GM21619 (cell line): ENCODE data around the gene MRPL58.
"Not testable (repeated sequence)": the region's sequence is repeated elsewhere in the genome, so short reads cannot be mapped to it uniquely, and the experiment has no call there.

Experiments
- ATAC-seq: cut with Tn5 transposase; IDR thresholded peaks from one replicate; pipeline ENCODE4 v1.9.1; 2021; ENCODE audit not compliant: unreplicated experiment

Gene MRPL58

DNA sequence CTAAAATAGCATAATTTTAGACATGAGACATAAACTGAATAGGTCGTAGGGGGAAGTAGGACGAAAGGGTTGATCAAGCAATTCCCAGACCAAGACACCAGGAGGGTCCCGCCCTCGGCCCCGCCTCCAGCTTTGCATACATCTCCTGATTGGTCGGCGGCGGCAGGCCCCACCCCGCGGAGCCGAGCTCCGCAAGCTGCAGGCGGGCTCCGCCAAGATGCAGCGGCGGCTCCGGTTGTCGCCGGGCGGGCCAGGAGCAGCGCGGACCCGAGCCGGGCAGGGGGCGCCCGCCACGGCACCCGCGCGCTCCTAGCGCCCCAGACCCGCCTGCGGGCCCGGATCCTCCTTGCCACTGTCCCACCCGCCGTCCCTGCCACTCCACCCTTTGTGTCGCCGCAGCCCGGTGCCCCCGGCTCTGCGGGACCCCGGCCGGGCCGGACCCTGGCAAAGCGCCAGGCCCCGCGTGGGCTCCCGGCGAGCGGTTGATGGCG, 25.0 kb upstream of the MRPL58 start, which contains the start of gene CDR2L:
Gene CDR2L (plus strand): TSS at position 215 of the 491 bp plus-strand sequence. CDS start 412 bp downstream, outside the sequence.
- ATAC-seq = peak; percentile 92

DNA sequence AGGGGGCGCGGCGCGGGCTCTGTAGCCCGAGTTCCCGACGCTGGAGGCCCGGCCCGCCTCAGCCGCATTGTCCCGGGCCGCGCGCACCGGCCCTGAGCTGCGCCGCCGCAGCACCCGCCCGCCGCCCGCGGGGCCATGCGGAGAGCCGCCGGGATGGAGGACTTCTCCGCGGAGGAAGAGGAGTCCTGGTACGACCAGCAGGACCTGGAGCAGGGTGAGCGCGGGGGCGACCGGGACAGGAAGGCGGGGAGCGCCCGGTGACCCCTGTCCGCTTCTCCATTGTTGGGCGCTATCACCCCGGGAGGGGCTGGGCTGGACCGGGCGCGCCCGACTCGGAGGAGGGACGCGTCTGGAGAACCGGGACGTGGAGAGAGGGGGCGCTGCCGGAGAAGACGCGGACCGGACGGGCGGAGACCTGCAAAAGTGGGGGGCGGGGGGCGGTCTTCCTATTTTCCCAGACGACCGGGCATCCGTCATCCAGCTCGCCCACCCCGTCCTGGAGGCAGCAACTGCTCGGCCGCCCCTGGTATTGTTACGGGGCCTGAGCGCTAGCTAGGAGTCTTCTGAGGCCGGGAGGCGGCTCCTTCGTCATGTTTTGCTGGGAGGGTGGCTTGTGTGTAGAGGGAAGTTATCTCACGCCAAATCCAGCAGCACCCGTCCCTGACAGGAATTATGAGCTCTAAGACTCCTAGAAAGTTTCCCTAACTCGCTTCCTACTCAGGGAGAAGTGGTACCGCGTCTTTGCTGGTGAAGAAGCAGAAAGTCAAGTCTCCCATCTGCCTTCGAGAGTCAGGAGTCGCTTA, 24.4 kb upstream of the MRPL58 start:
- ATAC-seq = peak; percentile 35

DNA sequence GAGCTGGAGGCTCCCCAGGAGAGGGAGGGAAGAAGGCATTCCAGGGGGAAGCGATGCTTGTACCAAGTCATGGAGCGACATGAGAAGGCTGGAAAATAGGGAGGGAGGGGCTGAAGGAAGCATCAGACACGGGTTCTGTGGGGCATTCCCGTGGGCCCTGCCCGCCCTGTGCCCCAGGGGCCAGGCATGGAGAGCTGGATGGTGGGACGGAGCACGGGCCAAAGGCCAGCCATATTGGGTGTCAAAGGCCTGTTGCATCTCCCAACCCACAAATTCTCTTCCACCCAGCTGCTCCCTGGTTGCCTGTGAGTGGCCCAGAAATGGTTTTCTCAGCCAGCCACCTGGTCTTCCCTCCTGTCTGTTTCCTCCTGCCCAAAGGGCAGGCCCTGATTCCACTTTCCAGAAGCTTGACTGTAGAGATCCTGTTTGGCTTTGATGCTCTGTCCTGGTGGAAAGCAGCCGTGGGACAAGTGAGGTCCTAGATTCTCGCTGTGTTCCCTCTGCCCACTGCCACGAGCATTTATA, 21.8 kb upstream of the MRPL58 start:
- ATAC-seq = no peak

DNA sequence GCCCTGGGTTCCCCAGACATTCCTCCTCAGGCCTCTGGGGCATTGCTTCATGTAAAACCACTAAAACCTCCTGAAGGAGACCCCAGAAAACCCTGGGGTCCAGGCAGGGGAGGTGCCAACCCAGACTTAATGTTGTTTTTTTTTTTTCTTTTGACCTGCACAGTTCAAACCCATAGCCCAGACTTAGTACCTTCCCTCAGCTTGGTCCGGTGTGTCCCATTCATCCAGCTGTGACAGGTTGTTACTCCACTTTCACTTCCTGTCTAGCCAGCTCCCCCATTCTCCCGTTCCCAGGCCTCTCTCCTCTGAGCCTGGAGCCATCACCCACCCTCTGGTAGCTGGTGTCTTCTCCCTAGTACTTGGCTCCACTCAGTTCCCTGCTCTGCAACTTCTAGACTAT, 20.2 kb upstream of the MRPL58 start:
- no peak for ATAC-seq

DNA sequence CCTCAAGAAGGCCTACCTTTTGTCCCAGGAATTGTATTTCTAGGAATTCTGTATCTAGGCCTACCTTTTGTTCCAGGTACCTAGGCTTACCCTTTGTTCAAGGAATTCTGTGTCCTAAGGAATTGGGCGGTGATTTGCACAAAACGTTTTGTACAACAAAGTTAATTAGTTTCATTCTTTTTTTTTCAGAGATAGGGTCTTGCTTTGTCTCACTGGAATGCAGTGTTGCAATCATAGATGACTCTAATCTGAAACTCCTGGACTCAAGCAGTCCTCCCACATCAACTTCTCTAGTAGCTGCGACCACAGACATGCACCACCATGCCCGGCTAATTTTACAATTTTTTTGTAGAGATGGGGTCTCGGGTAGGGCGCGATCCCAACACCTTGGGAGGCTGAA, 18.0 kb upstream of the MRPL58 start:
- no peak for ATAC-seq

DNA sequence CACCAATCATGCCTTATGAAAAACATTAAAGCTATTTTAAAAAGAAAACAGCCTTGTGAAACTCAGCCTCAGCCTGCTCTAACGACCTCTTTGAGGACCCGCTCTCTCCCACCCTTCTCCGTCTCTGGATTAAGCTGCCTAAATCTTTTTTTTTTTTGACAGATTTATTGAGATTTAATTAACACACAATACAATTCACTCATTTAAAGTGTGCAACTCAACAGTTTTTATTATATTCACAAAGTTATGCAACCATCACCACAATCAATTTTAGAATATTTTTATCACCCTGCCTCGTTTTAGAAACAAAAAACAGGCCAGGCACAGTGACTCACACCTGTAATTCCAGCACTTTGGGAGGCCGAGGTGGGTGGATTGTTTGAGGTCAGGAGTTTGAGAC, 16.6 kb upstream of the MRPL58 start:
- no peak for ATAC-seq

DNA sequence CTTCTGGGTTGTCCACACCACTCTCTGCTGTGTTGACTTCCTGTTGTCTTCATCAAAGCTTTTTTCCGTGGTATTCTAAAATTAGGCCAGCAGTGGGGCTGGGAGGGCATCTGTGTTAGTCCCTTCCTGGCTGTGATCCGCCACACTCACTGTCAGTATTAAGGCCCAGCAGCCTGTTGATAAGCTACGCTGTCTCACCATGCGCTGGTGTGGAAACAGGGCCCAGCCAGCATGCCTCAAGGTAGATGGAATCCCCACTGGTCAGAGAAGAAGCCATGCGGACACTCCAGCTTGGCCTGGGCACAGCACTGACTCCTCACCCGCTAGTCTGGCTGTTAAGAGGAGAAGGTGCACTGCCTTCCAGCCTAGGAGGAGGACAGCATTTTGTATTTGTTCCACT, 13.7 kb upstream of the MRPL58 start:
- ATAC-seq = no peak

DNA sequence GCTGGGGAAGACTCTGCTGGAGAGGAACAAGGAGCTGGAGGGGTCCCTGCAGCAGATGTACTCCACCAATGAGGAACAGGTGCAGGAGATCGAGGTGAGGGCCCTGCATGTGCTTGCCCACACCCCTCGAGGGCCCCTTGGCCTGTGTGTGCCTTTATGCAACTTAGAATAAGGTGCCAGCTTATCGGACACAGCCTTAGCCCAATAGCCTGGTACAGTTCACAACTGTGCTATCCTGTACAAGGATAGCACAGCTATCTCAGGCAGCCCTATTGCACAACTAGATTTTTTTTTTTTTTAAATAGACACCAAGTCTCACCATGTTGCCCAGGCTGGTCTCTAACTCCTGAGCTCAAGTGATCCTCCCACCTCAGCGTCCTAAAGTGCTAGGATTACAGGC, 12.9 kb upstream of the MRPL58 start:
- no peak for ATAC-seq

DNA sequence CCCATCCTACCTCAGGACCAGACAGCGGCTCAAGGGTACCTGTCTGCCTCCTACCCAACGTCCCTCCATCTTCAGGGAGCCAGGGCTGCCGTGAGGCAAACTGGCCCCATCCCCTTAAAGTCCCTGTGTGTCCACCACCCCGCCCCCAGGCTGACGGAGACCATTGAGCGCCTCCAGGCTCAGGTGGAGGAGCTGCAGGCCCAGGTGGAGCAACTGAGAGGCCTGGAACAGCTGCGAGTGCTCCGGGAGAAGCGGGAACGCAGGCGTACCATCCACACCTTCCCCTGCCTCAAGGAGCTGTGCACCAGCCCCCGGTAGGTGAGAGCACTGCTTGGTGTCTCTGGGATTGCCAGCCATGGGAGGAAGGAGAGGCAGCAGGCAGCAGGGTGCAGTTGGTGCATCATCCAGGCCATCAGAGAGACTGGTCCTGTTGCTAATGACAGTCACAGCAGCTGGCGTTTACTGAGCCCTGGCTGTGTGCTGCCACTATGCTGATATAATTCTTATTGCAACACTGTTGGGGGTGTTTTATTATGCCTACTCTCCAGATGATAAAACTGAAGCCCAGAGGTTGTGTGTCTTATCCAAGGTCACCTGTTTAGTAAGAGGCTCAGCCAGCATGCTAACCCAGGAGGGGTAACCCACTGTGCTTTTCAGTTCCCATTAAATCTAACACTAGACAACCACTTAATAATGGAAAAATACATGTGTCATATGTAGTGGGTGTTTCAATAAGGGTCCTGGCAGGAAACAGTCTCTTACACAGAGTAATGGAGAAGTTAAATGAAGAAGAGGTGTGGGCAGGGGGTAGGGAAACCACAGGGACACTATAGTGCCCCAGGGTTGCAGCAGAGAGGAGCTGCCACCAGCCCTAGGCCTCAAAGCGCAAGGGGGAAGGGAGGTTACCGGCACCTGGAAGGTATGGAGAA, 10.3 kb upstream of the MRPL58 start:
- no peak for ATAC-seq

DNA sequence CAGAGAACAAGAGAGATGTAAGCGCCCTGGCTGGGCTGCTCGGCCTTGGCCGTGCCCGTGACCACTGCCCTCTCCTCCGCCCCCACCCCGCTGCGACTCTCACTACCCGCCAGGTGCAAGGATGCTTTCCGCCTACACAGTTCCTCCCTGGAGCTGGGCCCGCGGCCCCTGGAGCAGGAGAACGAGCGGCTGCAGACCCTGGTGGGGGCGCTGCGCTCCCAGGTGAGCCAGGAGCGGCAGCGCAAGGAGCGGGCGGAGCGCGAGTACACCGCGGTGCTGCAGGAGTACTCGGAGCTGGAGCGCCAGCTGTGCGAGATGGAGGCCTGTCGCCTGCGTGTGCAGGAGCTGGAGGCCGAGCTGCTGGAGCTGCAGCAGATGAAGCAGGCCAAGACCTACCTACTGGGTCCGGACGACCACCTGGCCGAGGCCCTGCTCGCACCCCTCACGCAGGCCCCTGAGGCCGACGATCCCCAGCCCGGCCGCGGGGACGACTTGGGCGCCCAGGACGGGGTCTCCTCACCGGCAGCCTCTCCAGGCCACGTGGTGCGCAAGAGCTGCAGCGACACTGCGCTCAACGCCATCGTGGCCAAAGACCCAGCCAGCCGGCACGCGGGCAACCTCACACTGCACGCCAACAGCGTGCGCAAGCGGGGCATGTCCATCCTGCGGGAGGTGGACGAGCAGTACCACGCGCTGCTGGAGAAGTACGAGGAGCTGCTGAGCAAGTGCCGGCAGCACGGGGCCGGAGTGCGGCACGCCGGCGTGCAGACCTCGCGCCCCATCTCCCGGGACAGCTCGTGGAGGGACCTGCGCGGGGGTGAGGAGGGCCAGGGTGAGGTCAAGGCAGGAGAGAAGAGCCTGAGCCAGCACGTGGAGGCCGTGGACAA, 9.2 kb upstream of the MRPL58 start:
- no peak for ATAC-seq

DNA sequence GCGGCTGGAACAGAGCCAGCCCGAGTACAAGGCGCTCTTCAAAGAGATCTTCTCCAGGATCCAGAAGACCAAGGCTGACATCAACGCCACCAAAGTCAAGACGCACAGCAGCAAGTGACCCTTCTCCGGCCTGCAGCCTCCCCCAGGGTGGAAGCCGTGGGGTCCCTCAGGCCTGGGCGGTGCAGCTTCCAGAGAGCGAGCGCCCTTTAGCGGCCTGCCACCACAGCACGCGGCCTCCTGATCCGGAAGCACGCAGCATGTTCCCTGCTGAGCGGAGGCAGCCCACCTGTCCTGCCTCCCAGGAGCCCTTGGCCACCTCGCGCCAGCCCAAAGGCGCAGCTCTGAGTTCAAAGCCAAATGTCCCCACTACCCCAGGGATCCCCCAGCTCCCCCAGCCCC, 8.5 kb upstream of the MRPL58 start:
- no peak for ATAC-seq

DNA sequence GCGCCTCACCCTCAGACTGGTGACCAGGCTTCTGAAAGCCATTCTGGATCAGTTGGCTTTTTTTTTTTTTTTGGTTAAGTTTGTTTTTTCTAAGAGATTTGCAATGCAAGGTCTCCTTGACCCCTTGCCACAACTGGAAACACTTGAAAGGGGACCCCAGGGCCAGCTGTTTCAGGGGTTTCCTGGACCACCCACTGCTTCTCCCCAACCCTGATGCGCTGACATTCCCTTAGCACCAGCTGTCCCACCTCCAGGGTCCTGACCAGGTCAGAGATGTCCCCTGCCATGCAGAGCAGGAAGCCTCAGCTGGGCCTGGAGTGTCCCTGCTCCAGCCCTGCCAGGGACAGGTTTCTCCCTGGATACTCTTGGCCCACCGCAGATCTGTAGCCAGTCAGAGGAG, 8.1 kb upstream of the MRPL58 start:
- ATAC-seq = no peak

DNA sequence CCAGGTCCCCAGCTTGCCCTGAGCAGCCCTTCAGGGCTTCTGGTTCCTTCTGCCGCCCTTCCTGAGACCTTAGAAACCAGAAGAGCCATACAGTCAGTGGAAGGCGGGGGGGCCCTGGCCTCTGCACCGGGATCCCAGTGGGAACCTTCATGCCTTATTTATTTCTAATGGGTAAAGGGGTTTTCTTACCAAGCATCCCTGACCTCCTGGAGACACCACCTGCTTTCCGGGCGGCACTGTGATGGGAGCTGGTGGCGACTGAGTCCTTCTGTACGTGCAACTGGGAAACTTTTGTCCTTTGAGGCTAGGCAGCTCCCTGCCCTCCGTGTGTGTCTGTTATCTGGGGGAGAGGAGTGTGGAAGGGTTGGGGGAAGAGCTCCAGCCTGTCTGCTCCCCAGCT, 7.2 kb upstream of the MRPL58 start:
- ATAC-seq = no peak

DNA sequence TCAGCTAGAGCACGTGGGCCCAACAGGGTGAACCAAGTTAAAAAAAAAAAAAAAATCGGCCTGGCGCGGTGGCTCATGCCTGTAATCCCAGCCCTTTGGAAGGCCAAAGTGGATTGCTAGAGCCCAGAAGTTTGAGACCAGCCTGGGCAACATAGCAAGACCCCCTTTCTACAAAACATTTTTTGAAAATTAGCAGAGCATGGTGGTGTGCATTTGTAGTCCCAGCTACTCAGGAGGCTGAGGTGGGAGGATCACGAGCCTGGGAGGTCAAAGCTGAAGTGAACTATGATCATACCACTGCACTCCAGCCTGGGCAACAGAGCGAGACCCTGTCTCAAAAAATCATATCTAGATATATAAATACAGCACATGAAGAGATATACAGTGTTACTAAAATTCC, 6.4 kb upstream of the MRPL58 start:
- ATAC-seq = not testable (repeated sequence)

DNA sequence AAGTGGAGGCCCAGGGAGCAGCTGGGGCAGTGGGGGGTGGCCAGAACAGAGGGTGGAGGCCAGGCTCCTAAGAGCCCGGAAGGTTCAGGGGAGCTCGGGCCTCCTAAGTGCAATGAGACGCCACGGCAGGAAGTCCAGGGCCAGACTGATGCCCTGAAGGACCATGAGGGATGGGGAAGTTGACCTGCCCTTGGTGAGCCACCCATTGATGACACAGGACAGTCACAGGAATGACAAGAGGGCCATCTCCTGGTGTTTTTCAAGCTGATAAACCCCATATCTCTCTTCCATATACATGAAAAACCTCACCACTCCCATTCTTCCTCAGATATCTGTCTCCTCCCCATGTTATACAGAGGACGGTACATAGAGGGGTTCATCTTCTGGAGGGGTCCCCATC, 5.8 kb upstream of the MRPL58 start:
- no peak for ATAC-seq

DNA sequence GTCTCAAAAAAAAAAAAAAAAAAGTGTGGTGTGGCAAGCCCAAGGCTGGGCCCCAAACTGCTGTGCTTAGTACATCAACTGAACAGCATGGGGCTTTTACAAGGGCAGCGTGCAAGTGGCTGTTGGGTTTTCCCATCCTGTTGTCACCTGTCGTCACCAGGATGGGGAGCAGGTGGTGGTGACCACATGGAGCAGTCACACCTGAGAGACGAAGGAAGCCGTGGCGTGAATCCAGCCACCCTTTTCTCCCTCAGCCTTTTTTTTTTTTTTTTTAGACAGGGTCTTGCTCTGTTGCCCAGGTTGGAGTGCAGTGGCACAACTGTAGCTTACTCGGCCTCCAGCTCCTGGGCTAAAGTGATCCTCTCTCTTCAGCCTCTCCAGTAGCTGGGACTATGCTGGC, 4.1 kb upstream of the MRPL58 start:
- no peak for ATAC-seq

DNA sequence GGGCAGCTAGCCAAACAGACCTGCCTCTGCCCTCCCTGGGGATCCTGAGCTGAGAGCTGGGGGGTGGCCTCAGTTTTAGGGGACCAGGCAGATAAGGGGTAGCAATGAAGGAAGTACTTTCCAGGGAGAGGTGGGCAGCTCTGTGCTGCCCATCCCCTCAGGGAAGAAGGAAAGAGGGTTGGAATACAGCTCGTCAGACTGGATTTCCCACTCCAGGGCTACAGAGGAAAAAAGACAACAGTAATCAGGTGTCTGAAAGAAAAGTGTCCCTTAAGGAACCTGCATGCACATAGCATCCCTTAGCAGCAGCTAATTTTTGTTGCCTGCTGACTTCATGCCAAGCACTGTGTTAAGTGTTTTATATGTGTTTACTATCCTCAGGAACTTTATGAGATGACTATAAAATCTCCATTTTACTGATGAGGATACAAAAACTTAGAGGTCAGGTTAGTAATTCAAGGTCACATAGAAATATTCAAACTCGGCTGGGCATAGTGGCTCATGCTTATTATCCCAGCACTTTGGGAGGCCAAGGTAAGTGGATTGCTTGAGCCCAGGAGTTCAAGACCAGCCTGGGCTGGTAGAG, 3.2 kb upstream of the MRPL58 start:
- ATAC-seq = no peak

DNA sequence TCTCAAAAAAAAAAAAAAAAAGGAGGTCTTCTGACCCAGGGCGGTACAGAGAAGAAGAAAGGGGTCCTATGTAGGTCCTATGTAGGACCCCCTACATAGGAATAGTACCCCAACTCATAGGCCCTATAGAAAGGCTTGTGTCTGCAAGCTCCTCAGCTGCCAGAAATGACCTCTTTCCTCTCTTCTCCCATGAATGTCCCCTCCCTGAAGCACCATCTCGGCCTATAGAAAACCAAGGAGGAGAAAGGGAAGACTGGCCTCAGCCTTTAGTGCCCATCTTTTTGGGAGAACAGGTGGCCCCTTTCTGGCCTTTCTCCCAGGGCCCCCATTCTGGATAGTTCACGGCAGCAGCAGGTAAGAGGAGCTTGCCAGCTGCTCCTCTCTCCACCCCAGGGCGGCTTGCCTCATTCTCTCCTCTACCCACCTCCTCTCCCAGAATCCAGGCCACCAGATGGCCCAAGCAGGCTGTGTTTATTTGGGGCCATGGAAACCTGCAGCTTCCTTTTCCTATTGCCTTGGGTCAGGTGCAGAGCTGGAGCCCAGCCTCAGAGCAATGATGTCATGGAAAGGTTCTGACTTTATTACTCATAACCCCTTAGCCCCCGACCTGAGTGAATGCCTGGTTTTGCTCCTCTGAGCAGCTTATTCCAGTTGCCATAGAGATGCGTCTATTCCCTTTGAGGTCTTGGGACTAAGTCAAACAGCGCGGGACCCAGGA, 1.6 kb upstream of the MRPL58 start:
- no peak for ATAC-seq

DNA sequence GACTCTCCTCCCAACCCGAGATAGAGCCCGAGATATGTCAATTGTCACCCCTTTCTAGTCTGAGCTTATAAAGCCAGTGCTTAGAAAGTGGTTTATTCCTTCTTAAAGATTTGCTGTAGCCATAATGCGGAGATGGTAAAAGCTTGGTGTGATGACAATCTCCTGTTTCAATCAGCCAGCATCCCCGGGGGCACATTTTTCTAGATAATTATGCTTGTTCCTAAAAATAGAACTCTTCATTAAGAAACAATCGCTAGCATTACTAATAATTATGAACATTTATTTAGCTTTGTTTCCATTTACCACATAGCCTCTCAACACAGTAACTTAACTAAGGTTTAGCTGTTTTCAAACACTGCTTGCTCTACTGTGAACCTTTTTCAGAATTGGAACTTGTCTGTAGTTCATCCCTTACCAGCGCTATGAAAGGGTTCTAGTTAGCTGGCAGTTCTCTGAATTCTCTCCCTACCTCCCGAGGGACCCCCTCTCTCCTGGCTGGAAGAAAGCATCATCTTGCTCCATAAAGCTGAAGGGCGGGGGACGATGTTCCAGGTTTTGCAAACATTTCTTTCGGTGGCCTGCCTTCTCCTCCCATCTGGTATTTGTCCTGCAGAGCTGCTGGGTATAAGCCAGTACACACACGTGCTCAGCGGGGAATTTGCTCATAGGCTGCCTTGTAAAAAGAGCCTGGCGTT, 922 bp upstream of the MRPL58 start:
- no peak for ATAC-seq
